Stimulated activated CD4-positive, alpha-beta T cell treated with anti-CD3 and anti-CD28 coated beads, Interleukin-15, amount 100 ng/mL, for 48 hours (primary cell): ENCODE data around the gene ADAMTS18.
A peak's percentile ranks its signal among the peaks of the same experiment; 100 is the strongest.

Source experiments
- DNase-seq, 2 donors: peaks; one replicate each; pipeline ENCODE4 v3.0.0-alpha.2; 2020; ENCODE audit warnings: low read depth in 2 of 2

ADAMTS18 gene

DNA sequence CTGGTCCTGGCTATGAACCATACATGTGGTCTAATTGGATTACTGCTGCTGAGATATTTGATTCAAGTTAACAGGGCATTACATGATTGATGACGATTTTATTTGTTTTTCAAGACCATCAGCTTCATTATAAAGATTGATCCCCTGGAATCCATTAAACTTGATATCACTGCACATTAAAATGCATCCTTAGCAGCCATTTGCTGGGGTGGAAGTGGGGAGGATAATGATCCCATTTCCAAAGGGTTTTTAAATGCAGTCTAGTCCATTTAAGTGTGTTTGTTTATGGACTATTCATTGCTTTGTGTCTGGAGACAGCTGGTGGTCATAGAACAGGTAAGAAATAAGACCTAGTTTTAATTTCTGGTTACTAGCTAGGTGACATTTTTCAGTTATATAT is 40.9 kb downstream of the ADAMTS18 start:
- DNase-seq: no peak

DNA sequence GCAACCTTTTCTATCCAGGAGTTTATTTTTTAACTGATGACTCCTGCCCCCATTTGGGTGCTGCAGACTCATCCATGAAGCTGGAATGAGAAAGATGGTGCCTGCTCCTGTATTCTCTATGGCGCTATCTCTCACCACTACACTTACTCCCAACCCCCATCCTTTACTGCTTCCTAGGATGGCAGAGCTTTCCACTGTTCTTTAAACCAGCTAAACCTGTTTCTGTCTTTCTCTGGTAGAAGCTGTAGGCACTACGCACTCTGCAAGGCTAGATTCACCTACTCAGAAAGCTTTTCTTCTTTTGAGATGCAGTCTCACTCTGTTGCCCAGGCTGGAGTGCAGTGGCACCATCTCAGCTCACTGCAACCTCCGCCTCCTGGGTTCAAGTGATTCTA is 47.0 kb downstream of the ADAMTS18 start:
- DNase-seq: no peak

DNA sequence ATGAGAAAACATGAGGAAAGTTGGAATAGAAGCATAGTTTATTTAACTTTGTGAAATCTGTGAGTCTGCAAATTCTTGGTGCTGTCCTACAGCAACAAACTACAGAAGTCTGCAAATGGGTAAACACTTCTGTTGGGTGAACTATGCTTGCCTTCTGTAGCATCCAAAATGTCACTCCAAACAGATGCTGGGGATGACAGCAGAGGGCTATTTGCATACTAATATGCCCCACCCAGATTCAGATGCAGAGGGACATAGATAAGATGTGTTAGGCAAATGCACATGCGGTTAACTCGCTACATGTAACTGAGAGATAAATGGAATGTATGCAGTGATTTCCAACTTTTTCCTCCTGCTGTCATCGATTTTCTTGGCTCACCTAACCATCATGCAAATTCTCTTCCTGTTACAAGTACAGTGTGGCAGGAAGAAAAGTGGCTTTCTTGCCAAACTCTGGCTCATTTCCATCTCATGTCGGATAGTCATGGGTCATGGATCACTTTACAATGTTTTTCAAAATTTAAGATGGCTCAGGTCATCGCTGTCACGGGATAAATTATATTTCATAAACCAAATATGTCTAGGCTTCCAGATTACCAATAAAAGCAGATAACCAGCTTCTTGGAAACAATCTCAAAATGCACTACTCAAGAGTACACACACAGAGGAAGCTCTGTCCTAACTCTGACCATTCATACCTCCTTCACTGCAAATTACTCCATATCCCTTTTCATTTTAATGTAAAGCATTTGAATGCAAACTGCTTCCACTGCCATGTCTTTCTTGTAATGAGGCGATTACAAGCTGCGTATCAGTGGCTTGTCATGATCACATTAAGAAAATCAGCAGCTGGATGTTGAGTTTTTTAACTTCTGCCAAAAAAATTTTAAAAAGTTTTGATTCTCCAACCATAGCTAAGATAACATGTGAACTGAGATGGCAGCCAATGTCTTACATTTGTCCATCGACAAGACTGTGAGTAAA is 47.7 kb downstream of the ADAMTS18 start:
- no peak for DNase-seq

DNA sequence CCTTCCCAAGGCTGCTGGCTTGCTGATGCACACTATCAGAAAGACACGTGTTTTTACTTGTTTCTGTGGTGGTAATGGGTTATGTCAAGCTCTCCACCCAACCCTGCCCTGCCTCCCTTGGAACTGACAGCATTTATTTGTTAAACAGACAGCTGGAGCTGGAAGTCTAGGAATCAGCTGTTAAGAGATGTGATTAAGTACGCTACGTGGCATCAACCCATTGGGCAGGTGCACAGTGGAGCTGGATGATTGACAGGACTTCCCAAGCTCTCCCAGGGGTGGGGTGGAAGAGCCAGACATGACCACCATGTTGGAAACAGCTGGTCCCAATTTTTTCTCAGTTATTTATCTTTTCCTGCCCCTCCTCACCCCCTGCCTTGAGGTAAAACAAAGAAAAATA is 49.4 kb downstream of the ADAMTS18 start:
- no peak for DNase-seq

DNA sequence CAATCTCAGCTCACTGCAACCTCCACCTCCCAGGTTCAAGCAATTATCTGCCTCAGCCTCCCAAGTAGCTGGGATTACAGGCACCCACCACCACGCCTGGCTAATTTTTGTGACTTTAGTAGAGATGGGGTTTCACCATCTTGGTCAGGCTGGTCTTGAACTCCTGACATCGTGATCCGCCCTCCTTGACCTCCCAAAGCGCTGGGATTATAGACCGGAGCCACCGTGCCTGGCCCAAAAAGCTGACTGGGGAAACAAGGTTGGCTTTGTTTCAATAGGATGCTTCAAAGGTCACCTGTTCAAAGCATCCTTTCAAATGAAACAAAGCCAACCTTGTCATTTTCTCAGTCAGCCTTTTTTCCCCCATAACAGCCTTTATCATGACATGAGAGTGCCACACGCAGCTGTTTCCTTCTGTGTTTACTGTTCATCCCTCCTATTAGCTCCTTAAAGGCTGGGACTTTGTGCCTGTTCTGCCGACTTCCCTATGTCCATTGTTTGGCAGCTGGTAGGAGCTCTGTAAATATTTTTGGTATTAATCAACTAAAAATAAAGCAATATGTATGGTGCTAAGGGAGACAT is 51.1 kb downstream of the ADAMTS18 start:
- no peak for DNase-seq

GRCh38 chr16:77376358-77376757 is 58.5 kb downstream of the ADAMTS18 start:
- DNase-seq: peak in 1 of 2 donors; percentile 2

DNA sequence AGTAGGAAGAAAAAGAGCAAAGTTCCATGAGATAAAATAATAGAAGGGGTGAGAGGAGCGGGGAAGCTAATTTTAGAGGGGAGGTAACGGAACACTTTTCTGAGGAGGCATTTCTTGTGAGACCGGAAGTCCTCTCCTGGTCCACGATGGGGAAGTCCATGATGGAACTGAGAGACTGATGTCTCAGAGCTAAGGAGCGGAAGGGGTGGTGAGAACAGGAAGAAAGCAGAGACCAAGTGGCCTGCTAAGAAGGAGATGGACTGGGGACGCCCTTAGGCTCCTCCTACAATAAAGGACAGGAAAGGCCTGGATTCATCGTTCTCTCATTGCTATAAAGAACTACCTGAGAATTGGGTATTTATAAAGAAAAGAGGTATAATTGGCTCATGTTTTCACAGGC is 59.4 kb downstream of the ADAMTS18 start:
- DNase-seq: no peak

- no peak for DNase-seq
Measured at GRCh38 chr16:77374384-77374783, 60.5 kb downstream of the ADAMTS18 start.

DNA sequence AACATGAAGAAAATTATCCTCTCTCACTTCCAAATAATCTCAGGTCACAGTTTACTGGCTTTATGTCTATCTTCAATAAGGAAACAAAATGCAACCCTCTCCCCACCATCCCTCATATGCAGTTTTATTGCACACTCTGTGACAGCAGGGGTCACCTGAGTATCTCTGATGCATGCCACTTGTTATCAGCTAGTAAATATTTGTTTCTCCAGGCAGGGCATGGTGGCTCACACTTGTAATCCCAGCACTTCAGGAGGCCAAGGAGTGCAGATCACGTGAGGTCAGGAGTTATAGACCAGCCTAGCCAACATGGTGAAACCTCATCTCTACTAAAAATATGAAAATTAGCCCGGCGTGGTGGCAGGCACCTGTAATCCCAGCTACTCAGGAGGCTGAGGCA is 61.1 kb downstream of the ADAMTS18 start:
- no peak for DNase-seq

- DNase-seq: no peak
Measured at GRCh38 chr16:77364770-77365169, 70.1 kb downstream of the ADAMTS18 start.

DNA sequence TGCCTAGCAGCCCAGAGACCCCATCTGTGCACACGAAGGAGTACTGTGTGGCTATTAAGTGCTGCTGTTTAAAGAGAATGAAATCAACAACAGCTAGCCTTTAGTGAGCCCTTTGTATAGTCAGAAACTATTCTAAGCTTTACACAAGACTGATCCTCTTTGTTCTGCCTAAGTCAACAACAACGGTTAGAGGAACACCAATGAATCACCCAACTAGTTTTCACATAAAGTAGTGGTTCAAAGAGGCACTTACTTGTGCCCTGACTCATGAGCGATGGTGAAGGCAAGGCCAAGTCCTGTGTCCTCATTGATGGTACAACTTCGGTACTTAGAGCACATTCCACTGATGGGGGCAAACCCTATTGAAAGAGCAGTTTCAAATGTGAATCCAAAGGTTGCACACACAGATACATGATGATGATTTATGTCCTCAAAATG is 75.8 kb downstream of the ADAMTS18 start:
- DNase-seq: no peak

DNA sequence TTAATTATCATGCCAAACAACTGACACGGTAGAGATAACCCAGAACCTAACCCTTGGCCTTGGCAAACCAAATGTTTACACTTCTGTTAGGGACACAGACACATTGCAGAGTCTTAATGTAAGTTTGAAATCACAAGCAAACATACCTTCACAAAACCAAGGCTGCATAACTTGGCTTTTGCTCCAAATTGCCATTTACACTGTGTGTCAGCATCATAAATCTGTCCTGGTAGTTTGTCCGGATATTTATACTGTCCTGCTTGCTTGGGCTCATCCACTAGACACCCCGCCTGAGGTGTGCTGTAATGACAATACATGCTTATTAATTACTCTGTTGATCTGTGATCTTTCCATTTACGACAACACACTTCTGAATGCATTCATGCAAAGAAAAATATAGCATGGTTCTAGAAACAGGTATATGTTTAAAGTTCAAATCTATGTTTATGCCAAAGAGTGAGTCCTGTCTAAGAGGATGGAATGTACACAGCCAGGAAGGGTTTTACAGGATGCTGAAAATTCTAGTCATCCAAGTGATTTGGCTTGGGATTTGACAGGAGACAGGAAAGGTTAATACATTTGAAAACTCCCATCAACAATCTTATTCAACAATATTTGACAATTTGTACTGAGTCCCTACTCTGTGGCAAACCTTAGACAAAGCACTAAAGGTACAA is 81.1 kb downstream of the ADAMTS18 start:
- DNase-seq: no peak

GRCh38 chr16:77344341-77344740 is 90.5 kb downstream of the ADAMTS18 start:
- DNase-seq: no peak

DNA sequence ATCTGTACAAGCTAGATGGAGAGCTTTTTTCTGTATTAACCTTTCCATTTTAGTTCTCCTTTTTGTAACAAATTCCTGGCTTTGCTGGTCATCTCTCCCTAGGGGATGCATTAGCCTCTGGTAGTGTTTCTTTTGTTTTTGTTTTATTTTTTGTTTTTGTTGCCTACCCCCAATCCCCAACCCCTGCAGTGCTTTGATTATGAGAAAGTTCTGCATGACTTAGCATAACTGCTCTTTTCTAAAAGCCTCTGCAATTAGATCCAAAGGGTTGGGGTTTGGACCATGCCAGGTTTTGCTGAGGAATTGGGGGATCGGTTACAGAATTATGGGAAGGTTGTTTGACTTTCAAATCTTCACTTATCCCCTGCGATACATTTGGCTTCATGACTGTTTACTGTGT is 98.2 kb downstream of the ADAMTS18 start:
- DNase-seq: no peak

DNA sequence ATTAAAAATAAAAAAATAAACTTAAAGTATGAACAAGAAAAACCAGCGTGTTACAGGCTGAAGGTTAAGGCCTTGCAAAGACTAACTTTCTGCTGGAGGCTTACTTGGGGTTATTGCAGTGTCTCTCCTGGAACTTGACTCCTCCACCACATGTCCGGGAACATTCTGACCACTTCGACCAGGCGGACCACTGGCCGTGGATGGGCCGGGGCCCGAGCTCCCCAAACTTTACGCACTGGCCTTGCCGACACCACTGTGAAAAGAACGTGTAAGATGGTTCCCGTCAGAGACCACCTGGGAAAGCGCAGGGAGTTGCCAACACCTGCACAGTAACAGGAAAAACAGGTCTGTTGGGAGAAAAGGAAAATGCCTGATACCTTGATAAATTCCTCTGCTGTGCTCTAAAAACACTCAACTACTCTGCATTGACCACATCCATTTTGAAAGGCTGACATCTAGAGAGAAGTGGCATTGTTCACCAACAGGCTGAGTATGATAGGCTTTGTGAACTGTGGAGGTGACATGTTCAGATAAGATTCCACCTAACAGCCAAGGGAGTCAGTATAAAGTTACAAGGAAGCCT is 99.1 kb downstream of the ADAMTS18 start:
- no peak for DNase-seq

- no peak for DNase-seq
Measured at GRCh38 chr16:77332792-77333191, 102.0 kb downstream of the ADAMTS18 start.

GRCh38 chr16:77331802-77332586 is 102.8 kb downstream of the ADAMTS18 start:
- DNase-seq: no peak

DNA sequence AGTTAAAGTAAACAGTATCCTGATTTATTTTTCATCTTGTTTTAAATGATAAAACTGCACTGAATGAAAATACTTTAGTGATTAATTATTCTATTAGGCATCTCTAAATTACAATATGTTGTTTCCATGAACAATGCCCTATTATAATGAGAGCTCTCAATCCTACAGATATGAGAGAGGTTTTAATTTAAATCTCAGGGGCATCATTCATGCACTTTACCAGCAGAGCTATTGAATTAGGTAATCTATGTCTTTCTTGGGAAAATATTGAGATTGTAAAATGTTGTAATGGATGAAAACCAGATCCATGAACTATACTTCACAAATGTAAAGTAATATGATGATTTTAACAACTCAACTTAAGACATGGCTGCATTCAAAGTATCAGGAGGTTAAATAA is 103.8 kb downstream of the ADAMTS18 start:
- DNase-seq: no peak

GRCh38 chr16:77330332-77331042 is 104.3 kb downstream of the ADAMTS18 start:
- no peak for DNase-seq

- no peak for DNase-seq
Measured at GRCh38 chr16:77328768-77329167, 106.1 kb downstream of the ADAMTS18 start.

DNA sequence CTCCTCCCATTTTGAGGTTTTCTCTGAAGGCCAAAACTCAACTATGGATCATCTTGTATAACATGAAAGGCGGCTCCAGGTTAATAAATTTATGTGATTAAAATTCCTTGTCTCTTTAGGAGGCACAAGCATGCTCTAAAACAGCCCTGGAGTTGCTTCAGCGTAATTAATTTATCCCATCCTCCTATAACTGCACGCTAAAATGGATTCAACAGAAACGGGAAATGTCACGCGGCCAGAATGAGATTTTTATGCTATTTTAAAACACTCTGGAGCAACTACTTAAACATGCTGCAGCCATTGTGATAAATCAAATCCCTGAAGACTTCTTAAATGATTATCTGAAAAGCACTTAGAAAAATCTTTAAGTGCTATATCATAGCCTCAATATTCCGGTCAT is 106.6 kb downstream of the ADAMTS18 start:
- no peak for DNase-seq
